K562 (cell line): ENCODE results near the gene SNX17. TPM values are rescaled to one million over a fixed set of nuclear protein-coding genes. Genes with fewer than 3 reads are reported as not detected.

Experiments
- BRD4 ChIP-seq: fragments of 200-600 bp; sonication (generic); IDR thresholded peaks from 2 replicates; pipeline ENCODE4 v1.6.1; 2017; ENCODE audit warnings: inconsistent platforms
- CEBPG ChIP-seq, 3 experiments: fragments of 200-800 bp in 1 of 3; sonication (Bioruptor generic) in 1 of 3; sonication (generic) in 1 of 3; formaldehyde crosslinking in 1 of 3; IDR thresholded peaks in 2 of 3; conservative IDR thresholded peaks in 1 of 3; 2 replicates each; pipeline versions ENCODE4 v1.6.1 to v1.8.0; 2016 to 2022; ENCODE audit warnings: missing compliant biosample characterization in 2 of 3, missing genetic modification characterization in 2 of 3, mild to moderate bottlenecking in 1 of 3, missing genetic modification reagents in 1 of 3
- CHD1 ChIP-seq: fragments of 200-600 bp; sonication (generic); IDR thresholded peaks from one replicate; pipeline ENCODE4 v1.6.1; 2012; ENCODE audit warnings: mild to moderate bottlenecking, moderate library complexity, low read length, inconsistent platforms
- HDAC3 ChIP-seq: fragments of 450-650 bp; IDR thresholded peaks from 2 replicates; pipeline ENCODE4 v1.6.1; 2018; ENCODE audit warnings: borderline replicate concordance, mild to moderate bottlenecking, moderate library complexity; ENCODE audit not compliant: partially characterized antibody
- HES1 ChIP-seq: fragments of 450-650 bp; IDR thresholded peaks from 2 replicates; pipeline ENCODE4 v1.6.1; 2016; ENCODE audit warnings: low read depth, mild to moderate bottlenecking, moderate library complexity
- HNRNPUL1 ChIP-seq: fragments of 200-400 bp; formaldehyde crosslinking; IDR thresholded peaks from 2 replicates; pipeline ENCODE4 v1.6.1; 2017; ENCODE audit warnings: low read length
- JUND ChIP-seq, 2 experiments: IDR thresholded peaks; 2 replicates in 1 of 2; 3 replicates in 1 of 2; pipeline ENCODE4 v1.6.1; 2011; ENCODE audit warnings: borderline replicate concordance in 2 of 2, low read depth in 2 of 2, low read length in 2 of 2, improper control_type of control experiment in 1 of 2, missing biosample characterization in 1 of 2, missing genetic modification characterization in 1 of 2, missing genetic modification reagents in 1 of 2
- MTA3 ChIP-seq: fragments of 450-650 bp; formaldehyde crosslinking; IDR thresholded peaks from 2 replicates; pipeline ENCODE4 v1.6.1; 2017; ENCODE audit warnings: mild to moderate bottlenecking, borderline replicate concordance
- NCOR1 ChIP-seq: fragments of 450-650 bp; IDR thresholded peaks from 2 replicates; pipeline ENCODE4 v1.6.1; 2016; ENCODE audit warnings: mild to moderate bottlenecking, moderate library complexity
- NR2C2 ChIP-seq, 2 experiments: fragments of 200-800 bp in 1 of 2; sonication (Bioruptor generic) in 1 of 2; sonication (generic) in 1 of 2; formaldehyde crosslinking in 1 of 2; IDR thresholded peaks; 2 replicates each; pipeline versions ENCODE4 v1.6.1 to v1.8.0; 2016 to 2022; ENCODE audit warnings: mild to moderate bottlenecking in 1 of 2, missing compliant biosample characterization in 1 of 2, missing genetic modification characterization in 1 of 2, missing genetic modification reagents in 1 of 2
- NRF1 ChIP-seq, 2 experiments: fragments of 450-650 bp; IDR thresholded peaks in 1 of 2; conservative IDR thresholded peaks in 1 of 2; 2 replicates each; pipeline ENCODE4 v1.6.1; 2014; ENCODE audit warnings: mild to moderate bottlenecking in 2 of 2
- PRMT5 ChIP-seq: sonication (generic); formaldehyde crosslinking; IDR thresholded peaks from 2 replicates; pipeline ENCODE4 v1.5.0; 2020; ENCODE audit warnings: missing genetic modification reagents
- RREB1 ChIP-seq: fragments of 250-450 bp; sonication (Bioruptor Pico); IDR thresholded peaks from 2 replicates; pipeline ENCODE4 v1.4.0; 2020
- SMAD2 ChIP-seq: fragments of 150-350 bp; IDR thresholded peaks from 2 replicates; pipeline ENCODE4 v1.6.1; 2014; ENCODE audit warnings: low read depth, mild to moderate bottlenecking, low read length
- SNRNP70 ChIP-seq: fragments of 200-400 bp; formaldehyde crosslinking; optimal IDR thresholded peaks from 2 replicates; pipeline ENCODE3; 2017; ENCODE audit warnings: low read depth, low read length
- TEAD2 ChIP-seq: fragments of 450-650 bp; IDR thresholded peaks from 2 replicates; pipeline ENCODE4 v1.6.1; 2016; ENCODE audit warnings: missing genetic modification characterization, control low read depth, missing compliant biosample characterization
- U2AF1 ChIP-seq: fragments of 200-400 bp; formaldehyde crosslinking; optimal IDR thresholded peaks from 2 replicates; pipeline ENCODE3; 2017; ENCODE audit warnings: mild to moderate bottlenecking, low read depth, low read length, moderate library complexity
- ZBTB43 ChIP-seq: sonication (generic); formaldehyde crosslinking; IDR thresholded peaks from 2 replicates; pipeline ENCODE4 v1.8.0; 2023; ENCODE audit warnings: mild to moderate bottlenecking, missing genetic modification reagents
- ZNF586 ChIP-seq: fragments of 450-650 bp; formaldehyde crosslinking; conservative IDR thresholded peaks from 2 replicates; pipeline ENCODE4 v1.4.0; 2020; ENCODE audit warnings: mild to moderate bottlenecking, moderate library complexity
- polyA plus RNA-seq, 8 experiments: library from polyadenylated mRNA; depleted of rRNA in 4 of 8; stranded (reverse) in 5 of 8; unstranded in 3 of 8; fragments of >200 nt; fragmentation: Nextera tagmentation in 2 of 8; fragmentation: Illumina TruSeq in 1 of 8; extraction: Ambion mirVana in 2 of 8; extraction: Trizol in 1 of 8; gene quantifications; 2 replicates each; pipeline versions ENCODE4 v1.2.1 to v1.2.3, GENCODE V29; 2011 to 2014; ENCODE audit warnings: inconsistent platforms in 1 of 8, missing spikeins in 1 of 8
- total RNA-seq, 7 experiments: library from RNA; depleted of rRNA in 6 of 7; stranded (reverse); fragments of >200 nt in 6 of 7; fragmentation: Illumina TruSeq in 2 of 7; extraction: Trizol in 2 of 7; gene quantifications; 2 replicates each; pipeline versions ENCODE4 v1.2.1 to v1.2.3, GENCODE V29; 2011 to 2021; ENCODE audit warnings: low replicate concordance in 1 of 7

The SNX17 gene
- total and polyA plus RNA-seq, 9 of the 15 experiments (the other 6 are each of a cell fraction or from before 2014, with no cell fraction given), result 3.0 to 75.7 (median 54.6) TPM

GRCh38 chr2:27353762-27354596 is 16.4 kb upstream of the SNX17 start (continued):
- no peak for TF ChIP-seq RREB1 (CRISPR knock-in tag)
- TF ChIP-seq U2AF1, result no peak
- TF ChIP-seq BRD4, result no peak
- TF ChIP-seq HNRNPUL1, result no peak
- TF ChIP-seq CEBPG (CRISPR knock-in tag; IDR thresholded peaks at IDR 0.05), result no peak
- TF ChIP-seq CEBPG (tag; conservative IDR thresholded peaks at IDR 0.05 in 1 of 2, IDR thresholded peaks at IDR 0.05 in 1 of 2), result no peak
- TF ChIP-seq JUND (IDR thresholded peaks at IDR 0.05; ENCODE audit: borderline replicate concordance, low read depth, low read length), result no peak
- TF ChIP-seq JUND (tag; IDR thresholded peaks at IDR 0.05; ENCODE audit: borderline replicate concordance, low read depth, low read length), result peak; percentile 30; the same call in 1 of the 3 replicates
- peak; percentile 45 for TF ChIP-seq MTA3
- no peak for TF ChIP-seq PRMT5 (CRISPR knock-in tag)
- TF ChIP-seq ZBTB43 (CRISPR knock-in tag), result no peak
- 0 out of 2 replicates have a peak, but pooled peaks have one; percentile 53 for TF ChIP-seq HES1
- no peak for TF ChIP-seq NR2C2 (CRISPR knock-in tag; IDR thresholded peaks at IDR 0.05)
- TF ChIP-seq NR2C2 (tag; IDR thresholded peaks at IDR 0.05), result peak; percentile 77; the same call in 1 of the 2 replicates
- TF ChIP-seq SNRNP70, result no peak
- no peak for TF ChIP-seq SMAD2
- TF ChIP-seq ZNF586 (CRISPR knock-in tag), result no peak
- no peak for TF ChIP-seq TEAD2 (tag)
- no peak for TF ChIP-seq HDAC3
- no peak for TF ChIP-seq CHD1
- TF ChIP-seq NCOR1, result no peak
- peak; percentile 16 to 18; a peak in 1 of 4 replicates for TF ChIP-seq NRF1 (conservative IDR thresholded peaks at IDR 0.05 in 1 of 2, IDR thresholded peaks at IDR 0.05 in 1 of 2)
